Fibroblast of lung (primary cell): ENCODE data around the gene COL4A5. TPM values are rescaled to one million over a fixed set of nuclear protein-coding genes. Genes with fewer than 3 reads are reported as not detected.

Source experiments
- DNase-seq, 2 donors: peaks; one replicate each; pipeline versions ENCODE4 v3.0.0 to v3.0.0-alpha.2; 2010; ENCODE audit warnings: low read depth in 2 of 2
- H2AFZ ChIP-seq: 2 replicates; pipeline ENCODE4 v1.5.1; 2012; ENCODE audit warnings: low read length, control low read depth, inconsistent platforms
- H3K27ac ChIP-seq: 2 replicates; pipeline ENCODE4 v1.5.1; 2011; ENCODE audit warnings: low read length, control low read depth; ENCODE audit not compliant: insufficient read depth
- H3K27me3 ChIP-seq: 2 replicates; pipeline ENCODE4 v1.5.1; 2011; ENCODE audit warnings: mild to moderate bottlenecking, low read length; ENCODE audit not compliant: control insufficient read depth, insufficient read depth
- H3K36me3 ChIP-seq: 2 replicates; pipeline ENCODE4 v1.5.1; 2011; ENCODE audit warnings: low read length; ENCODE audit not compliant: control insufficient read depth, insufficient read depth
- H3K4me1 ChIP-seq: 2 replicates; pipeline ENCODE4 v1.5.1; 2011; ENCODE audit warnings: low read length; ENCODE audit not compliant: control insufficient read depth, insufficient read depth; ENCODE audit errors: extremely low read depth
- H3K4me2 ChIP-seq: 2 replicates; pipeline ENCODE4 v1.5.1; 2011; ENCODE audit warnings: low read length, control low read depth; ENCODE audit not compliant: insufficient read depth; ENCODE audit errors: extremely low read depth
- H3K4me3 ChIP-seq, 4 experiments: fragments of 200-600 bp in 1 of 4; sonication (generic) in 1 of 4; replicated peaks in 1 of 4; 2 replicates each; pipeline ENCODE4 v1.5.1; 2011 to 2016; ENCODE audit warnings: low read length in 4 of 4, low read depth in 3 of 4, mild to moderate bottlenecking in 3 of 4, control low read depth in 2 of 4, inconsistent platforms in 1 of 4, mixed read lengths in 1 of 4; ENCODE audit not compliant: insufficient read depth in 1 of 4; ENCODE audit errors: control extremely low read depth in 1 of 4
- H3K79me2 ChIP-seq: 2 replicates; pipeline ENCODE4 v1.5.1; 2012; ENCODE audit warnings: mild to moderate bottlenecking, low read length, inconsistent platforms; ENCODE audit not compliant: control insufficient read depth, insufficient read depth
- H3K9ac ChIP-seq: 2 replicates; pipeline ENCODE4 v1.5.1; 2011; ENCODE audit warnings: mild to moderate bottlenecking, low read length, control low read depth; ENCODE audit not compliant: insufficient read depth
- H3K9me3 ChIP-seq: 2 replicates; pipeline ENCODE4 v1.5.1; 2012; ENCODE audit warnings: low read depth, low read length; ENCODE audit not compliant: control insufficient read depth, insufficient read depth
- H4K20me1 ChIP-seq: 2 replicates; pipeline ENCODE4 v1.5.1; 2011; ENCODE audit warnings: low read length; ENCODE audit not compliant: control insufficient read depth, insufficient read depth; ENCODE audit errors: extremely low read depth
- EZH2 ChIP-seq: IDR thresholded peaks from 2 replicates; pipeline ENCODE4 v1.5.1; 2012; ENCODE audit warnings: low read length, control low read depth, mild to moderate bottlenecking; ENCODE audit errors: missing control alignments
- polyA plus RNA-seq, 2 donors: library from polyadenylated mRNA; depleted of rRNA in 1 of 2; stranded (reverse) in 1 of 2; unstranded in 1 of 2; fragments of >200 nt; gene quantifications; 2 replicates each; pipeline ENCODE4 v1.2.1, GENCODE V29; 2011 to 2012; ENCODE audit warnings: missing spikeins in 1 of 2
- total RNA-seq: library from RNA; depleted of rRNA; stranded (reverse); fragments of >200 nt; gene quantifications from 2 replicates; pipeline ENCODE4 v1.2.1, GENCODE V29; 2014
- TF ChIP-seq, protein P1 (sequence below), 2 donors: IDR thresholded peaks in 1 of 2; conservative IDR thresholded peaks in 1 of 2; 1 replicate in 1 of 2; 2 replicates in 1 of 2; pipeline ENCODE4 v1.5.1; 2011 to 2012; ENCODE audit warnings: low read length in 2 of 2, control low read depth in 1 of 2, inconsistent platforms in 1 of 2, low read depth in 1 of 2, mild to moderate bottlenecking in 1 of 2

COL4A5 gene
- total and polyA plus RNA-seq, 2 donors (not counting 1 experiment from before 2014, with no cell fraction given) = 4.9 to 54.7 TPM

GRCh38 chrX:108584617-108585211, 145.1 kb downstream of the COL4A5 start:
- Histone ChIP-seq H3K79me2 (no peaks in the 10 kb centered on the region), H3K27ac (no peak overlapping the region), H2AFZ (no peak overlapping the region), H3K9me3 (no peaks in the 10 kb centered on the region), H3K27me3 (no peaks in the 10 kb centered on the region), H3K4me1 (no peaks in the 10 kb centered on the region), H3K9ac (no peak overlapping the region), H3K36me3 (no peaks in the 10 kb centered on the region), H3K4me2 (no peak overlapping the region), H3K4me3 (no peak overlapping the region), H4K20me1 (no peaks in the 10 kb centered on the region)
- TF ChIP-seq, protein P1, sequence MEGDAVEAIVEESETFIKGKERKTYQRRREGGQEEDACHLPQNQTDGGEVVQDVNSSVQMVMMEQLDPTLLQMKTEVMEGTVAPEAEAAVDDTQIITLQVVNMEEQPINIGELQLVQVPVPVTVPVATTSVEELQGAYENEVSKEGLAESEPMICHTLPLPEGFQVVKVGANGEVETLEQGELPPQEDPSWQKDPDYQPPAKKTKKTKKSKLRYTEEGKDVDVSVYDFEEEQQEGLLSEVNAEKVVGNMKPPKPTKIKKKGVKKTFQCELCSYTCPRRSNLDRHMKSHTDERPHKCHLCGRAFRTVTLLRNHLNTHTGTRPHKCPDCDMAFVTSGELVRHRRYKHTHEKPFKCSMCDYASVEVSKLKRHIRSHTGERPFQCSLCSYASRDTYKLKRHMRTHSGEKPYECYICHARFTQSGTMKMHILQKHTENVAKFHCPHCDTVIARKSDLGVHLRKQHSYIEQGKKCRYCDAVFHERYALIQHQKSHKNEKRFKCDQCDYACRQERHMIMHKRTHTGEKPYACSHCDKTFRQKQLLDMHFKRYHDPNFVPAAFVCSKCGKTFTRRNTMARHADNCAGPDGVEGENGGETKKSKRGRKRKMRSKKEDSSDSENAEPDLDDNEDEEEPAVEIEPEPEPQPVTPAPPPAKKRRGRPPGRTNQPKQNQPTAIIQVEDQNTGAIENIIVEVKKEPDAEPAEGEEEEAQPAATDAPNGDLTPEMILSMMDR (conservative IDR thresholded peaks at IDR 0.05 in 1 of 2, IDR thresholded peaks at IDR 0.05 in 1 of 2; ENCODE audit: low read depth in 1 of 2, low read length in 2 of 2) = peak in 1 of 2 donors; percentile 27
- TF ChIP-seq EZH2 = no peak
- DNase-seq = no peak

- Histone ChIP-seq H3K36me3 (no peaks in the 10 kb centered on the region), H3K9ac (no peak overlapping the region), H3K79me2 (no peaks in the 10 kb centered on the region), H3K4me1 (no peaks in the 10 kb centered on the region), H3K4me3 (no peak overlapping the region), H3K27me3 (no peaks in the 10 kb centered on the region), H3K4me2 (no peak overlapping the region), H3K9me3 (no peaks in the 10 kb centered on the region), H2AFZ (no peak overlapping the region), H3K27ac (no peak overlapping the region), H4K20me1 (no peaks in the 10 kb centered on the region)
- no peak for TF ChIP-seq EZH2
- TF ChIP-seq, protein P1 (conservative IDR thresholded peaks at IDR 0.05 in 1 of 2, IDR thresholded peaks at IDR 0.05 in 1 of 2; ENCODE audit: low read depth in 1 of 2, low read length in 2 of 2) = no peak
- DNase-seq = peak in 1 of 2 donors; percentile 60
These were observed 150.9 kb downstream of the COL4A5 start for GRCh38 chrX:108590496-108590895.

- TF ChIP-seq EZH2 = no peak
- TF ChIP-seq, protein P1 (conservative IDR thresholded peaks at IDR 0.05 in 1 of 2, IDR thresholded peaks at IDR 0.05 in 1 of 2; ENCODE audit: low read depth in 1 of 2, low read length in 2 of 2) = no peak
- H4K20me1 ChIP-seq = no peaks in the 10 kb centered on the region
- no peaks in the 10 kb centered on the region for H3K9me3 ChIP-seq
- H3K27me3 ChIP-seq = no peaks in the 10 kb centered on the region
- no peak overlapping the region for H3K4me2 ChIP-seq
- H3K4me3 ChIP-seq = no peak overlapping the region
- H3K9ac ChIP-seq = no peak overlapping the region
- DNase-seq = peak in 1 of 2 donors; percentile 4
- H3K4me1 ChIP-seq = no peaks in the 10 kb centered on the region
- no peak overlapping the region for H2AFZ ChIP-seq
- no peak overlapping the region for H3K27ac ChIP-seq
- H3K79me2 ChIP-seq = no peaks in the 10 kb centered on the region
- no peaks in the 10 kb centered on the region for H3K36me3 ChIP-seq
These were observed 161.6 kb downstream of the COL4A5 start for GRCh38 chrX:108601276-108601675.
